K562 (cell line): Measurements from ENCODE around the gene RPL19. TPM values are rescaled to one million over a fixed set of nuclear protein-coding genes. Genes with fewer than 3 reads are reported as not detected.

Experiments
- ATAC-seq: fragments of 200-7000 bp; cut with Tn5 transposase; 3 replicates; pipeline ENCODE4 v1.9.1; 2020; ENCODE audit warnings: moderate library complexity
- BruUV-seq: library from RNA; stranded (reverse); fragments of 400-500 nt; replicated peaks from 2 replicates; lab custom pipeline; 2021; lab: Mats Ljungman, UMichigan
- CTCF ChIA-PET: fragments of 300-600 bp; formaldehyde crosslinking; extraction: SDS; loops from one replicate; lab custom pipeline; 2021; ENCODE audit warnings: low intra/inter-chr PET ratio; lab: Yijun Ruan, JAX
- POLR2A ChIA-PET: fragments of 300-600, 350-650 bp; sonication (Branson Sonifier 250); formaldehyde crosslinking; extraction: SDS; loops from one replicate; lab custom pipeline; 2021; ENCODE audit warnings: antibody characterized with exemption, inconsistent platforms; lab: Yijun Ruan, JAX
- DNase-seq, 4 experiments: peaks; one replicate each; pipeline versions ENCODE4 v3.0.0 to v3.0.0-alpha.2; 2011 to 2018; ENCODE audit warnings: low spot score in 3 of 4, mixed read lengths in 3 of 4; ENCODE audit errors: extremely low read depth in 1 of 4
- FAIRE-seq: peaks from 2 replicates; lab custom pipeline; 2011; peaks lifted over from hg19 to GRCh38; lab: Jason Lieb, UNC
- H2AFZ ChIP-seq: 2 replicates; pipeline ENCODE4 v1.6.0; 2011; ENCODE audit warnings: low read depth, low read length, control low read depth, inconsistent platforms
- H3K27ac ChIP-seq: fragments of 200-600 bp; 3 replicates; pipeline ENCODE4 v1.8.0; 2011; ENCODE audit warnings: low read depth, mild to moderate bottlenecking, control low read depth, inconsistent platforms, low read length, moderate library complexity, mixed read lengths; ENCODE audit errors: extremely low read depth
- H3K27me3 ChIP-seq, 2 experiments: fragments of 300-600 bp in 1 of 2; 2 replicates in 1 of 2; 3 replicates in 1 of 2; pipeline versions ENCODE4 v1.6.0 to v1.8.0; 2011; ENCODE audit warnings: inconsistent platforms in 2 of 2, low read length in 2 of 2, mild to moderate bottlenecking in 1 of 2, mixed read lengths in 1 of 2, moderate library complexity in 1 of 2; ENCODE audit not compliant: control insufficient read depth in 2 of 2, insufficient read depth in 2 of 2
- H3K36me3 ChIP-seq: fragments of 300-600 bp; 3 replicates; pipeline ENCODE4 v1.8.0; 2011; ENCODE audit warnings: mild to moderate bottlenecking, low read length, inconsistent platforms; ENCODE audit not compliant: control insufficient read depth, insufficient read depth
- H3K4me1 ChIP-seq, 2 experiments: fragments of 200-600 bp in 1 of 2; replicated peaks in 1 of 2; 2 replicates in 1 of 2; 3 replicates in 1 of 2; pipeline versions ENCODE4 v1.5.1 to v1.8.0; 2011; ENCODE audit warnings: inconsistent platforms in 2 of 2, low read length in 2 of 2, mild to moderate bottlenecking in 1 of 2, mixed read lengths in 1 of 2, moderate library complexity in 1 of 2; ENCODE audit not compliant: control insufficient read depth in 2 of 2, insufficient read depth in 2 of 2
- H3K4me2 ChIP-seq: 2 replicates; pipeline ENCODE4 v1.6.1; 2011; ENCODE audit warnings: low read length, control low read depth, inconsistent platforms, mixed read lengths; ENCODE audit not compliant: insufficient read depth
- H3K4me3 ChIP-seq: fragments of 200-600 bp; sonication (generic), shearing (Covaris generic); 2 replicates; pipeline ENCODE4 v1.5.1; 2016; ENCODE audit warnings: control low read depth, inconsistent platforms
- H3K79me2 ChIP-seq: fragments of 200-600 bp; 3 replicates; pipeline ENCODE4 v1.8.0; 2011; ENCODE audit warnings: low read length, inconsistent platforms; ENCODE audit not compliant: control insufficient read depth, insufficient read depth
- H3K9ac ChIP-seq, 2 experiments: 2 replicates each; pipeline versions ENCODE4 v1.6.0 to v1.6.1; 2011; ENCODE audit warnings: low read depth in 2 of 2, low read length in 2 of 2, control low read depth in 1 of 2, inconsistent platforms in 1 of 2, mild to moderate bottlenecking in 1 of 2, mixed read lengths in 1 of 2; ENCODE audit not compliant: insufficient read depth in 1 of 2
- H3K9me1 ChIP-seq: one replicate; pipeline ENCODE4 v1.6.0; 2011; ENCODE audit warnings: inconsistent platforms, mild to moderate bottlenecking, low read length, moderate library complexity; ENCODE audit not compliant: control insufficient read depth, insufficient read depth
- H3K9me3 ChIP-seq: replicated peaks from 2 replicates; pipeline ENCODE4 v1.5.1; 2011; ENCODE audit warnings: low read depth, low read length, inconsistent platforms; ENCODE audit not compliant: control insufficient read depth, insufficient read depth
- H4K20me1 ChIP-seq: replicated peaks from 2 replicates; pipeline ENCODE4 v1.6.1; 2011; ENCODE audit warnings: low read length, inconsistent platforms, mixed read lengths; ENCODE audit not compliant: control insufficient read depth, insufficient read depth
- ARID4B ChIP-seq: sonication (generic); formaldehyde crosslinking; IDR thresholded peaks from 2 replicates; pipeline ENCODE4 v1.8.0; 2022; ENCODE audit warnings: mild to moderate bottlenecking, missing genetic modification reagents
- ATF1 ChIP-seq, 2 experiments: fragments of 450-650 bp in 1 of 2; IDR thresholded peaks; 2 replicates each; pipeline ENCODE4 v1.6.1; 2016; ENCODE audit warnings: missing compliant biosample characterization in 1 of 2, missing genetic modification characterization in 1 of 2
- CREM ChIP-seq: IDR thresholded peaks from 2 replicates; pipeline ENCODE4 v1.6.1; 2014; ENCODE audit warnings: antibody characterized with exemption, low read depth
- EGR1 ChIP-seq: fragments of 450-650 bp; conservative IDR thresholded peaks from 2 replicates; pipeline ENCODE4 v1.6.1; 2017; ENCODE audit warnings: mild to moderate bottlenecking
- MEF2A ChIP-seq: IDR thresholded peaks from 2 replicates; pipeline ENCODE4 v1.6.1; 2011; ENCODE audit warnings: low read depth, mild to moderate bottlenecking, low read length, moderate library complexity; ENCODE audit not compliant: control insufficient read depth
- ZFX ChIP-seq: sonication (generic); formaldehyde crosslinking; IDR thresholded peaks from 2 replicates; pipeline ENCODE4 v1.8.0; 2022; ENCODE audit warnings: mild to moderate bottlenecking, missing genetic modification reagents, moderate library complexity
- ZMIZ1 ChIP-seq, 2 experiments: fragments of 150-350 bp in 1 of 2; IDR thresholded peaks; 2 replicates each; pipeline ENCODE4 v1.6.1; 2012 to 2016; ENCODE audit warnings: low read depth in 2 of 2, low read length in 2 of 2, mild to moderate bottlenecking in 1 of 2, moderate library complexity in 1 of 2
- ZNF3 ChIP-seq: fragments of 250-450 bp; sonication (Bioruptor Pico); IDR thresholded peaks from 2 replicates; pipeline ENCODE4 v1.5.0; 2021; ENCODE audit warnings: mild to moderate bottlenecking, moderate library complexity
- WGBS: fragments of 100-300 bp; shearing (Covaris generic); methylation state at CpG from one replicate; pipeline ENCODE4 v1.1.6; 2016; ENCODE audit warnings: low coverage, mixed read lengths; ENCODE audit not compliant: insufficient coverage; ENCODE audit errors: missing lambda C conversion rate; 5-methylcytosine and 5-hydroxymethylcytosine counted together
- in situ Hi-C: fragments of 300-500 bp; cut with MboI; formaldehyde crosslinking; loops from 4 replicates; pipeline ENCODE4 v1.15.0; 2018; ENCODE audit warnings: inconsistent platforms, mixed read lengths
- intact Hi-C: fragments of 100-400 bp; cut with micrococcal nuclease; formaldehyde crosslinking; loops from 2 replicates; pipeline ENCODE4 v1.14.2; 2022
- polyA plus RNA-seq, 8 experiments: library from polyadenylated mRNA; depleted of rRNA in 4 of 8; stranded (reverse) in 5 of 8; unstranded in 3 of 8; fragments of >200 nt; fragmentation: Nextera tagmentation in 2 of 8; fragmentation: Illumina TruSeq in 1 of 8; extraction: Ambion mirVana in 2 of 8; extraction: Trizol in 1 of 8; gene quantifications; 2 replicates each; pipeline versions ENCODE4 v1.2.1 to v1.2.3, GENCODE V29; 2011 to 2014; ENCODE audit warnings: inconsistent platforms in 1 of 8, missing spikeins in 1 of 8
- total RNA-seq, 7 experiments: library from RNA; depleted of rRNA in 6 of 7; stranded (reverse); fragments of >200 nt in 6 of 7; fragmentation: Illumina TruSeq in 2 of 7; extraction: Trizol in 2 of 7; gene quantifications; 2 replicates each; pipeline versions ENCODE4 v1.2.1 to v1.2.3, GENCODE V29; 2011 to 2021; ENCODE audit warnings: low replicate concordance in 1 of 7

RPL19 gene
- total and polyA plus RNA-seq, 9 of the 15 experiments (the other 6 are each of a cell fraction or from before 2014, with no cell fraction given), result 2,263 to 4,614 (median 3,727) TPM

- Histone ChIP-seq H4K20me1 (no peaks in the 10 kb centered on the region), H3K9me3 (no peaks in the 10 kb centered on the region), H3K9me1 (peaks cover 4% of the 10 kb centered on the region), H3K4me2 (no peak overlapping the region), H3K4me1 (peaks cover 0 to 32% of the 10 kb centered on the region in 2 experiments; a peak in 3 of 5 replicates), H3K4me3 (no peak overlapping the region), H3K27me3 (peaks cover 0 to 36% of the 10 kb centered on the region in 2 experiments; a peak in 2 of 5 replicates), H3K79me2 (no peaks in the 10 kb centered on the region), H3K9ac (peak overlapping the region in 1 of 2 experiments; percentile 74; a peak in 2 of 4 replicates), H3K27ac (no peak overlapping the region), H2AFZ (no peak overlapping the region), H3K36me3 (peaks cover 8% of the 10 kb centered on the region; the same call in 2 of the 3 replicates)
- DNase-seq (peak in 3 of 4 experiments; percentile 6 to 41 (median 40)), FAIRE-seq (no peak), ATAC-seq (no peak)
- ChIA-PET CTCF (interaction anchor here (1.3 to 1.5 kb wide), 2 partner anchors 30 to 35 kb away, joined by 3 to 6 read pairs; no protein-coding TSS in a partner anchor), POLR2A (interaction anchor here (2.1 kb wide), 1 partner anchor 10 kb away, joined by 16 read pairs; the partner anchor contains the start of gene RPL19)
- in situ Hi-C loops (no loop called here), intact Hi-C loops (loop anchor here (5.0 kb wide), 3 partner anchors 143 to 408 kb away; no protein-coding TSS in a partner anchor)
- TF ChIP-seq ATF1 (CRISPR knock-in tag; IDR thresholded peaks at IDR 0.05) (no peak), ATF1 (tag; IDR thresholded peaks at IDR 0.05) (0 out of 2 replicates have a peak, but pooled peaks have one; percentile 11), EGR1 (peak; percentile 58), MEF2A (peak; percentile 48; the same call in 1 of the 2 replicates), ZNF3 (no peak), ARID4B (CRISPR knock-in tag) (no peak), ZMIZ1 (IDR thresholded peaks at IDR 0.05; ENCODE audit: low read depth in 2 of 2, low read length in 2 of 2) (no peak), ZFX (CRISPR knock-in tag) (no peak), CREM (0 out of 2 replicates have a peak, but pooled peaks have one; percentile 15)
- WGBS, result 8% methylated on average over 37 of the region's 39 CpGs
- BruUV-seq, result no TSS peak
Observed at GRCh38 chr17:39209317-39210092, 9.4 kb downstream of the RPL19 start.
